DMS114 treated with DMSO at 0.1 percent for 48 hours (cell line): ENCODE results near the gene THYN1.

Experiments used
- DNase-seq: peaks from one replicate; lab custom pipeline; 2025; ENCODE audit not compliant: unreplicated experiment; lab: John Stamatoyannopoulos, UW

THYN1 gene

GRCh38 chr11:134224710-134225664 is 28.2 kb downstream of the THYN1 start:
- DNase-seq: no peak

DNA sequence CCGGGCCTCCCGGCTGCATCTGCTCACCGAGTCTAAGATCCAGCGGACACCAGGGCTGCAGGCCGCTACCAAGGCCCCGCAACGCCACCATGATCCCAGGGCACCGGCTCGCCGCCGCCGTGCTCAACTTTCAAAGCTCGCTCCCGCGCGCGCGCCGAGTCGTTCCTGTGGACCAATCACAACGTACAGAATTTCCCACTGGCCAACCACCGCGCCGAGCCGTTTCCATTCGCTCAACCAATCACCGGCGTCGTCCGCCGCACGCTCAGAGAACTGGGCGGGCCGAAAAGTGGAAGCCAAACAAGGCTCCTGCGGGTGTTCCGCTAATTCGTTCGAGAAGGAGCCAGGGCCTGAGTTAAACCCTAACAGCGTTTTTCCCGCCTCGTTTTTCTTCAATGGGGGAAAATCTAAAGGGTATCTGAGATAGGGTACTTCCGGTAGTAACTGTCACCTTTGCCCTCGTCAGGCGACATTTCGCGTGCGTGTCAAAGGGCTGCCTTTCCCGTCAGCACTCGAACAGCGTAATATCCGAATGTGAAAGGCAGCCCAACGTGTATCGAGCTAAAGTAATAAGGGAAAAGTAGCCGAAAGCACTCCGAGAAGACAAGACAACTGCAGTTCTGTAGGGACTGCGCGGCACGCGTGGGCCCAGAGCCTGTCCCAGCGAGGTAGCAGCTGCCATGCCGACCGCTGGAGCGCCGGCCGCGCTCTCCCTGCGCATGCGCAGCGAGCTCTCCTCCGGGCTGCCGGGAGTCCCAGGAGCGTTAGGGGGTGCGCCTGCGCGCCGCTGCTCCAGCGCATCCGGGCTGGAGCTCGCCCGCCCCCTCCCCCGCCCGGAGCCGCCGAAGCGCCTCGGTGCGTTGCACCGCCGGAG is 29.1 kb downstream of the THYN1 start, which contains the start of the genes NCAPD3 and VPS26B:
Gene NCAPD3 (minus strand): TSS at position 132 of the 874 bp plus-strand sequence. CDS start 41 bp downstream, at position 91.
Gene VPS26B (plus strand): TSS at position 836 of the 874 bp plus-strand sequence. CDS start 452 bp downstream, outside the sequence.
- peak; percentile 82 for DNase-seq

DNA sequence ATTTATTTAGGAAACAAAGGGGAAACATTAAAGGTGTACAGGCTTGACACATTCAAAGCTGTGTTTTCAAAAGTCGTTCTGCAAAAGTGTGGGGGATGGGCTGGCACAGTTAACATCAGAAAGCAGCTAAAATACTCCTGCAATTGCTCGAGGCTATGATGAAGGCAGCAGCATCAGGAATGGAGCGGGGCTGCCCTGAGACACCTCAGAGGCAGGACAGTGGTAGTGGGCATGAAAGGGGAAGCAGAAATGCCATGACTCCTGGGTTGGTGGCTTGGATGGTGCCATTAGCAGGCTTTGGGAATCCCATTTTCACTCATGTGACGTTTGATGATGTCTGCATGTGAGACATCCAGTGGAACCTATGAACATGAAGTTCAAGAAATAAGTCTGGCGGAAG is 30.0 kb downstream of the THYN1 start:
- DNase-seq: no peak

GRCh38 chr11:134216816-134217215 is 36.3 kb downstream of the THYN1 start:
- no peak for DNase-seq

- DNase-seq: no peak
Measured at GRCh38 chr11:134215836-134216235, 37.3 kb downstream of the THYN1 start.

GRCh38 chr11:134207538-134208239 is 45.5 kb downstream of the THYN1 start:
- peak; percentile 3 for DNase-seq

- no peak for DNase-seq
Measured at GRCh38 chr11:134206185-134206584, 47.0 kb downstream of the THYN1 start.

GRCh38 chr11:134205729-134206128 is 47.4 kb downstream of the THYN1 start:
- no peak for DNase-seq

- DNase-seq: no peak
Measured at GRCh38 chr11:134202661-134203060, 50.5 kb downstream of the THYN1 start.

- DNase-seq: no peak
Measured at GRCh38 chr11:134200688-134201087, 52.5 kb downstream of the THYN1 start.

DNA sequence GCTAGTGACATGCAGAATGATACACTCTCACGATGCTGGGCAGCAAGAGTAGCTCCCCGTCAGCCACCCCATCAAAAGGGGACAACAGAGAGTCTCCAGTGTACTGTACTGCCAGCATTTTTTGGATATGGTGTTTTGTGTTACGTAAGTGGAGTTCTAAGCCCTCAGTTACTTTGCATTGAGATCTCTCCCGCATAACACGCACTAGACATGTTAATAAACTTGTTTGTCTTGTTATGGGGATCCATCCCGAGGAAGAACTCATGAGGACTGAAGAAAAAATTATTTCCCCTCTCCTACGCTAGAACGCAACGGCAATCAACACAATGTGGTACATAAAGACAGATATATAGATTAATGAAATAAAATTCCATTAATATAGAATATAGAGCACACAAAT is 53.6 kb downstream of the THYN1 start:
- DNase-seq: no peak
